Astrocyte of the hippocampus (primary cell): Measurements from ENCODE around the gene TBC1D16.
A peak's percentile ranks its signal among the peaks of the same experiment; 100 is the strongest.

ENCODE experiments used
- DNase-seq: peaks from one replicate; pipeline ENCODE4 v3.0.0; 2011; ENCODE audit warnings: low read depth, low spot score

TBC1D16 gene

DNA sequence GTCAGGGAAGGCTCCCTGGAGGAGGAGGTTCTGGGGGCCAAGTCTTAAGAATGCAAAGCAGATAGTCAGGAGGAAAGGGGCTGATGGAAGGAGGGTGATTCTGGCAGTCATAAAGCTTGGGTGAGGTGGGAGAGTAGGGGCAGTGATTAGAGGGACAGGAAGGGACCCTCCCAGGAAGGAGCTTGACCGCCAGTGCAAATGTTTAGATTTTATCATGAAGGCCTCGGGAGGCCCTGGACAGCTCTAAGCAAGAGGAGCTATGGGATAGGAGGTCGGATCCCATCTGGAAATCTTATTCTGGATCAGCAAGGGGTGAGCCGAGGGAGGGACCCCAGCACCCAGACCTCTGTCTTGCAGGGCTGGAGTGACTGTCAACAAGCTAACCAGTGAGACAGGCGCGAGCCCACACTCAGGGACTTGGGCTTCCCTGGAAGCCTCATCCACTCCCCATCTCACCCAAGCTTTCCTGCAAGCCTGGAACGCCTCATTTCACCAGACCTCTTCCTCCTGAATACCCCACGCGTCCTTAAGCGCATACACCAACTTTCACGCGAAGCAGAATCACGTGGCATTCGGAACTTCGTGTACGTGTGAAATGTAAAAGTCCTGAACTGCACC, 144.4 kb downstream of the TBC1D16 start:
- DNase-seq, result no peak

- DNase-seq, result no peak
Measured at GRCh38 chr17:79890706-79891105, 145.0 kb downstream of the TBC1D16 start.

- DNase-seq, result peak; percentile 13
Measured at GRCh38 chr17:79888811-79889634, 146.6 kb downstream of the TBC1D16 start.

DNA sequence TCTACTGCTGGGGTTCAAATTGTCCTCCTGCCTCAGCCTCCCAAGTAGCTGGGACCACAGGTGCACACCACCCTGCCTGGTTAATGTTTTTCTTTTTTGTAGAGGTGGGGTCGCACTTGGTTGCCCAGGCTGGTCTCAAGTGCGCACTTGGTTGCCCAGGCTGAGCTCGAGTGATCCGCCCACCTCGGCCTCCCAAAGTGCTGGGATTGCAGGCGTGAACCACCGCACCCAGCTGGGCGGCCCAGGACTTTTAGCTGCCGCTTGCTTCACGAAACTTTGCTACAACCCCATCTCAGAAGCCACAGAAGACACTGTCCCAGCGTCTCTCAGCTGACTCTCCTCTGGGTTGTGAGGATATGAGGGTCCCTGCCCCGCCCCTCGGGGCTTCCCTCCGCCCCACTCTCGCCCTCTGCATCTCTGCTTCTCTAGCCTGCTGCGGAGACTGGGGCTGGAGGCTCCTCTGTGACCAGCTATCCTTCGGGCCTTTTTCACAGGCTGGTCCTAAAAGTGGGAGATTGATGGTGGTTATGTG, 147.6 kb downstream of the TBC1D16 start:
- DNase-seq, result no peak

DNA sequence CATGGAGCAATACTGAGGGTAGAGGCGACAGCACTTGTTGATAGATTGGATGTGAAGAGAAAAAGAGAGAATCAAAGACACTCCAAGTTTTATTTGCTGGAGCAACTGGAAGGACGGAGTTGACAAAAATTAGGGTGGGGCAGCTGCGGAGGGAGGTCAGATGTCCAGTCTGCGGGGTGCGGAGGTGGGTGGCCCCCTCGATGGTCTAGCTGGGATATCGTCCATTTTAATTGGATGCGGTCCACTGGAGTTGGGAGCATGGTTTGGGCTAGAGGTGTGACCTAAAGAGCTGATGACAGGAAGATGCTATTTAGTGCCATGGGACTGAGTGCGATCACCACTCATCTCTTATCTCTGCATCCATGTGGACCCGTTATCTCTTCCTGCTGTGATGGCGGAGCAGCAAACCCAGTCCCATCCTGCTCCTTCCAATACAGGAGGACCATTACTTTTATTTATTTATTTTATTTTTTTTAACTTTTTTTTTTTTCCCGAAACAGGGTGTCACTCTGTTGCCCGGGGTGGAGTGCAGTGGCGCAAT, 148.2 kb downstream of the TBC1D16 start:
- DNase-seq, result no peak

DNA sequence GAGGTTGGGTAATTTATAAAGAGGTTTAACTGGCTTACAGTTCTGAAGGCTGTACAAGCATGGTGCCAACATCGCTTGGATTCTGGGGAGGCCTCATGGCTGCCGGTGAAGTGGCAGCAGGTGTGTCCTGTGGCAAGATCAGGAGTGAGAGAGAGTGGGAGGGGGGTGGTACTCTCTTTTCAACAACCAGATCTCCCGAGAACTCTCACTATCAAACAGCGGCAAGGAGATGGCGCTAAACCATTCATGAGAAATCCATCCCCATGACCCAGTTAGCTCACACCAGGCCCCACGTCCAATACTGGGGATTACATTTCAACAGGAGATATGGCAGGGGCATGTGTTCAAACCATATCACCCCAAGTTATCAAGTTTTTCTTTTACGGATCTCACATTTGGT, 152.5 kb downstream of the TBC1D16 start:
- no peak for DNase-seq
